HEK293 (cell line): ENCODE data around the gene CEP170B.

Source experiments
- CTCF ChIP-seq: fragments of 450-650 bp; formaldehyde crosslinking; IDR thresholded peaks from 2 replicates; pipeline ENCODE4 v1.5.1; 2016; ENCODE audit warnings: missing biosample characterization, missing genetic modification characterization
- GLI2 ChIP-seq: fragments of 450-650 bp; formaldehyde crosslinking; IDR thresholded peaks from 2 replicates; pipeline ENCODE4; 2017; ENCODE audit warnings: missing biosample characterization, missing genetic modification characterization, low read depth, borderline replicate concordance
- KLF16 ChIP-seq: fragments of 450-650 bp; formaldehyde crosslinking; IDR thresholded peaks from 2 replicates; pipeline ENCODE4 v1.5.1; 2017; ENCODE audit warnings: missing biosample characterization, missing genetic modification characterization
- KLF9 ChIP-seq: fragments of 450-650 bp; formaldehyde crosslinking; IDR thresholded peaks from 2 replicates; pipeline ENCODE4 v1.5.1; 2016; ENCODE audit warnings: missing biosample characterization, missing genetic modification characterization, low read depth
- MZF1 ChIP-seq: fragments of 450-650 bp; formaldehyde crosslinking; IDR thresholded peaks from 2 replicates; pipeline ENCODE4 v1.5.1; 2017; ENCODE audit warnings: missing biosample characterization, missing genetic modification characterization, borderline replicate concordance
- PRDM1 ChIP-seq: fragments of 450-650 bp; formaldehyde crosslinking; IDR thresholded peaks from 2 replicates; pipeline ENCODE4; 2016; ENCODE audit warnings: missing biosample characterization, missing genetic modification characterization
- PRDM2 ChIP-seq: fragments of 450-650 bp; formaldehyde crosslinking; IDR thresholded peaks from 2 replicates; pipeline ENCODE4 v1.5.1; 2016; ENCODE audit warnings: missing biosample characterization, missing genetic modification characterization, borderline replicate concordance
- SALL2 ChIP-seq: fragments of 450-650 bp; formaldehyde crosslinking; IDR thresholded peaks from 2 replicates; pipeline ENCODE4 v1.5.0; 2017; ENCODE audit warnings: missing biosample characterization, mild to moderate bottlenecking, missing genetic modification characterization, borderline replicate concordance
- SETDB1 ChIP-seq: IDR thresholded peaks from one replicate; pipeline ENCODE4 v1.6.1; 2017; ENCODE audit warnings: mild to moderate bottlenecking, low read length, moderate library complexity, mixed read lengths; ENCODE audit not compliant: insufficient read length
- SP2 ChIP-seq: fragments of 450-650 bp; formaldehyde crosslinking; IDR thresholded peaks from 2 replicates; pipeline ENCODE4 v1.5.1; 2016; ENCODE audit warnings: missing biosample characterization, missing genetic modification characterization
- TCF7L2 ChIP-seq: IDR thresholded peaks from 2 replicates; pipeline ENCODE4 v1.6.1; 2011; ENCODE audit warnings: low read depth, mild to moderate bottlenecking, inconsistent platforms, low read length, moderate library complexity, borderline replicate concordance
- ZBTB17 ChIP-seq: fragments of 450-650 bp; formaldehyde crosslinking; IDR thresholded peaks from 2 replicates; pipeline ENCODE4 v1.5.1; 2016; ENCODE audit warnings: missing biosample characterization, missing genetic modification characterization
- ZBTB20 ChIP-seq: fragments of 450-650 bp; formaldehyde crosslinking; IDR thresholded peaks from 2 replicates; pipeline ENCODE4 v1.5.1; 2016; ENCODE audit warnings: missing biosample characterization, missing genetic modification characterization
- ZBTB6 ChIP-seq: fragments of 450-650 bp; formaldehyde crosslinking; IDR thresholded peaks from 2 replicates; pipeline ENCODE4 v1.5.1; 2017; ENCODE audit warnings: missing biosample characterization, missing genetic modification characterization
- ZFP41 ChIP-seq: fragments of 450-650 bp; formaldehyde crosslinking; IDR thresholded peaks from 2 replicates; pipeline ENCODE4 v1.5.1; 2016; ENCODE audit warnings: missing biosample characterization, missing genetic modification characterization, borderline replicate concordance
- ZFP69B ChIP-seq: fragments of 450-650 bp; formaldehyde crosslinking; IDR thresholded peaks from 2 replicates; pipeline ENCODE4 v1.5.1; 2016; ENCODE audit warnings: missing biosample characterization, missing genetic modification characterization
- ZNF114 ChIP-seq: fragments of 450-650 bp; formaldehyde crosslinking; IDR thresholded peaks from 2 replicates; pipeline ENCODE4 v1.5.0; 2017; ENCODE audit warnings: missing biosample characterization, missing genetic modification characterization
- ZNF121 ChIP-seq: fragments of 450-650 bp; formaldehyde crosslinking; IDR thresholded peaks from 2 replicates; pipeline ENCODE4 v1.5.1; 2016; ENCODE audit warnings: missing biosample characterization, missing genetic modification characterization
- ZNF155 ChIP-seq: fragments of 450-650 bp; formaldehyde crosslinking; IDR thresholded peaks from 2 replicates; pipeline ENCODE4 v1.5.1; 2016; ENCODE audit warnings: missing biosample characterization, missing genetic modification characterization
- ZNF18 ChIP-seq: fragments of 450-650 bp; formaldehyde crosslinking; IDR thresholded peaks from 2 replicates; pipeline ENCODE4 v1.5.1; 2016; ENCODE audit warnings: missing biosample characterization, missing genetic modification characterization
- ZNF24 ChIP-seq: fragments of 450-650 bp; formaldehyde crosslinking; IDR thresholded peaks from 2 replicates; pipeline ENCODE4 v1.5.1; 2016; ENCODE audit warnings: missing biosample characterization, missing genetic modification characterization
- ZNF341 ChIP-seq: fragments of 450-650 bp; formaldehyde crosslinking; IDR thresholded peaks from 2 replicates; pipeline ENCODE4; 2016; ENCODE audit warnings: low read depth, missing biosample characterization, missing genetic modification characterization
- ZNF423 ChIP-seq: fragments of 450-650 bp; formaldehyde crosslinking; IDR thresholded peaks from 2 replicates; pipeline ENCODE4 v1.5.1; 2016; ENCODE audit warnings: missing biosample characterization, missing genetic modification characterization
- ZNF433 ChIP-seq: fragments of 450-650 bp; formaldehyde crosslinking; IDR thresholded peaks from 2 replicates; pipeline ENCODE4 v1.5.1; 2016; ENCODE audit warnings: missing biosample characterization, missing genetic modification characterization, low read depth
- ZNF629 ChIP-seq: fragments of 450-650 bp; formaldehyde crosslinking; IDR thresholded peaks from 2 replicates; pipeline ENCODE4 v1.5.1; 2017; ENCODE audit warnings: missing biosample characterization, missing genetic modification characterization
- ZNF677 ChIP-seq: fragments of 450-650 bp; IDR thresholded peaks from 2 replicates; pipeline ENCODE4 v1.5.0; 2018; ENCODE audit warnings: missing biosample characterization, mild to moderate bottlenecking, missing genetic modification characterization, moderate library complexity
- ZNF76 ChIP-seq: fragments of 450-650 bp; formaldehyde crosslinking; IDR thresholded peaks from 2 replicates; pipeline ENCODE4; 2016; ENCODE audit warnings: low read depth, missing biosample characterization, missing genetic modification characterization, borderline replicate concordance
- ZNF837 ChIP-seq: fragments of 450-650 bp; formaldehyde crosslinking; IDR thresholded peaks from 2 replicates; pipeline ENCODE4 v1.5.1; 2016; ENCODE audit warnings: missing biosample characterization, missing genetic modification characterization
- ZNF843 ChIP-seq: fragments of 450-650 bp; formaldehyde crosslinking; IDR thresholded peaks from 2 replicates; pipeline ENCODE4 v1.5.1; 2016; ENCODE audit warnings: missing biosample characterization, missing genetic modification characterization

Gene CEP170B

GRCh38 chr14:104826189-104826860 lies 38.7 kb upstream of the CEP170B start (continued):
- TF ChIP-seq PRDM2 (tag by site-specific recombination) (no peak), KLF9 (tag by site-specific recombination) (peak; percentile 62), TCF7L2 (no peak), ZFP69B (tag by site-specific recombination) (no peak; the same call in 1 of the 2 replicates), ZNF837 (tag by site-specific recombination) (no peak), ZNF114 (no peak), SETDB1 (no peak), PRDM1 (tag by site-specific recombination) (peak; percentile 60; the same call in 1 of the 2 replicates), MZF1 (peak; percentile 79), ZNF18 (tag by site-specific recombination) (no peak), CTCF (tag by site-specific recombination) (peak; percentile 55), SALL2 (no peak), ZNF677 (tag by site-specific recombination) (peak; percentile 66; the same call in 1 of the 2 replicates), SP2 (tag by site-specific recombination) (peak; percentile 43), ZNF629 (peak; percentile 27; the same call in 1 of the 2 replicates), ZFP41 (tag by site-specific recombination) (no peak), ZNF341 (tag by site-specific recombination) (peak; percentile 23; the same call in 1 of the 2 replicates), ZNF121 (tag by site-specific recombination) (no peak), GLI2 (no peak), ZNF843 (tag by site-specific recombination) (no peak), ZNF76 (tag by site-specific recombination) (peak; percentile 50; the same call in 1 of the 2 replicates), ZNF433 (tag by site-specific recombination) (no peak), ZBTB17 (tag by site-specific recombination) (peak; percentile 68; the same call in 1 of the 2 replicates), ZNF24 (0 out of 2 replicates have a peak, but pooled peaks have one; percentile 23), ZNF155 (tag by site-specific recombination) (no peak), ZBTB6 (tag by site-specific recombination) (peak; percentile 55; the same call in 1 of the 2 replicates), ZNF423 (tag by site-specific recombination) (peak; percentile 89), ZBTB20 (tag by site-specific recombination) (peak; percentile 38; the same call in 1 of the 2 replicates), KLF16 (tag by site-specific recombination) (peak; percentile 81; the same call in 1 of the 2 replicates)
